Neuronal stem cell (in vitro differentiated cells): ENCODE results near the gene TTC39C.

ENCODE experiments used
- DNase-seq: peaks from one replicate; pipeline ENCODE4 v3.0.0-alpha.2; 2013; ENCODE audit warnings: low spot score
- H2AFZ ChIP-seq: one replicate; pipeline ENCODE4 v1.6.1; 2013; ENCODE audit warnings: mild to moderate bottlenecking, low read length, inconsistent platforms
- H2AK5ac ChIP-seq: 2 replicates; pipeline ENCODE4 v1.6.1; 2013; ENCODE audit warnings: low read depth, mild to moderate bottlenecking, inconsistent platforms, low read length, moderate library complexity, mixed read lengths
- H2BK120ac ChIP-seq: 2 replicates; pipeline ENCODE4 v1.6.1; 2013; ENCODE audit warnings: low read depth, mild to moderate bottlenecking, inconsistent platforms, low read length, moderate library complexity, mixed read lengths
- H2BK12ac ChIP-seq: one replicate; pipeline ENCODE4 v1.6.1; 2013; ENCODE audit warnings: low read length, inconsistent platforms
- H2BK15ac ChIP-seq: 2 replicates; pipeline ENCODE4 v1.6.1; 2013; ENCODE audit warnings: mild to moderate bottlenecking, low read length, inconsistent platforms, mixed read lengths
- H2BK5ac ChIP-seq: one replicate; pipeline ENCODE4 v1.6.1; 2013; ENCODE audit warnings: inconsistent platforms, mild to moderate bottlenecking, low read length, moderate library complexity
- H3K14ac ChIP-seq: one replicate; pipeline ENCODE4 v1.6.1; 2013; ENCODE audit warnings: low read length, inconsistent platforms
- H3K18ac ChIP-seq: 2 replicates; pipeline ENCODE4 v1.6.1; 2013; ENCODE audit warnings: low read length, inconsistent platforms
- H3K23ac ChIP-seq: 2 replicates; pipeline ENCODE4 v1.6.1; 2013; ENCODE audit warnings: low read depth, mild to moderate bottlenecking, mixed read lengths, low read length, inconsistent platforms; ENCODE audit not compliant: poor library complexity
- H3K27ac ChIP-seq: replicated peaks from 3 replicates; pipeline ENCODE4 v1.5.1; 2013; ENCODE audit warnings: low read length, inconsistent platforms
- H3K27me3 ChIP-seq, 3 experiments: 2 replicates each; pipeline ENCODE4 v1.6.1; 2013; ENCODE audit warnings: low read length in 3 of 3, mild to moderate bottlenecking in 2 of 3, inconsistent platforms in 1 of 3, low read depth in 1 of 3, mixed read lengths in 1 of 3, moderate library complexity in 1 of 3; ENCODE audit not compliant: control insufficient read depth in 3 of 3, insufficient read depth in 3 of 3
- H3K36me3 ChIP-seq, 2 donors: replicated peaks in 1 of 2; 2 replicates each; pipeline ENCODE4 v1.6.1; 2013; ENCODE audit warnings: low read length in 2 of 2; ENCODE audit not compliant: control insufficient read depth in 2 of 2, insufficient read depth in 2 of 2
- H3K4ac ChIP-seq: 2 replicates; pipeline ENCODE4 v1.6.1; 2013; ENCODE audit warnings: inconsistent platforms, mild to moderate bottlenecking, low read length, moderate library complexity
- H3K4me1 ChIP-seq, 2 donors: 1 replicate in 1 of 2; 2 replicates in 1 of 2; pipeline ENCODE4 v1.6.1; 2013; ENCODE audit warnings: low read length in 2 of 2, low read depth in 1 of 2; ENCODE audit not compliant: control insufficient read depth in 2 of 2, insufficient read depth in 1 of 2
- H3K4me2 ChIP-seq: one replicate; pipeline ENCODE4 v1.6.1; 2013; ENCODE audit warnings: mild to moderate bottlenecking, low read length, inconsistent platforms; ENCODE audit not compliant: insufficient read depth, poor library complexity, severe bottlenecking
- H3K4me3 ChIP-seq, 2 donors: 2 replicates each; pipeline ENCODE4 v1.5.1; 2013; ENCODE audit warnings: low read length in 2 of 2, mild to moderate bottlenecking in 2 of 2, inconsistent platforms in 1 of 2, moderate library complexity in 1 of 2
- H3K79me1 ChIP-seq: one replicate; pipeline ENCODE4 v1.6.1; 2013; ENCODE audit warnings: low read depth, mild to moderate bottlenecking, inconsistent platforms, low read length, moderate library complexity
- H3K9ac ChIP-seq: one replicate; pipeline ENCODE4 v1.6.1; 2013; ENCODE audit warnings: mild to moderate bottlenecking, low read depth, low read length, inconsistent platforms; ENCODE audit not compliant: poor library complexity
- H3K9me3 ChIP-seq, 2 donors: replicated peaks in 1 of 2; 2 replicates each; pipeline versions ENCODE3 to v1.6.1; 2013; ENCODE audit warnings: low read length in 2 of 2, mild to moderate bottlenecking in 2 of 2, inconsistent platforms in 1 of 2, low read depth in 1 of 2, mixed read lengths in 1 of 2, moderate library complexity in 1 of 2; ENCODE audit not compliant: control insufficient read depth in 2 of 2, insufficient read depth in 1 of 2
- H4K8ac ChIP-seq: one replicate; pipeline ENCODE4 v1.6.1; 2013; ENCODE audit warnings: low read depth, mild to moderate bottlenecking, inconsistent platforms, low read length, moderate library complexity
- H4K91ac ChIP-seq: one replicate; pipeline ENCODE4 v1.6.1; 2013; ENCODE audit warnings: low read length, low read depth, mild to moderate bottlenecking, inconsistent platforms; ENCODE audit not compliant: poor library complexity
- WGBS, 2 donors: extraction: QIAGEN DNeasy Blood & Tissue Kit; methylation state at CpG; one replicate each; pipeline ENCODE4 v1.1.7; 2013; ENCODE audit warnings: missing lambda C conversion rate in 2 of 2, mixed read lengths in 1 of 2; ENCODE audit not compliant: insufficient read length in 2 of 2, insufficient replicate concordance in 1 of 2; ENCODE audit errors: extremely low coverage in 2 of 2; 5-methylcytosine and 5-hydroxymethylcytosine counted together

The TTC39C gene

GRCh38 chr18:24009246-24009645 is 5.3 kb upstream of the TTC39C start:
- Histone ChIP-seq H4K91ac (no peak overlapping the region), H3K9me3 (no peaks in the 10 kb centered on the region), H3K4ac (no peak overlapping the region), H3K4me1 (peaks cover 0 to 2% of the 10 kb centered on the region in 2 donors), H3K36me3 (no peaks in the 10 kb centered on the region), H2BK12ac (no peak overlapping the region), H2AFZ (no peak overlapping the region), H3K23ac (no peak overlapping the region), H2BK15ac (no peak overlapping the region), H2AK5ac (no peak overlapping the region), H3K27me3 (peaks cover 0 to 70% (median 0%) of the 10 kb centered on the region in 3 experiments), H3K18ac (no peak overlapping the region), H3K79me1 (no peaks in the 10 kb centered on the region), H2BK120ac (no peak overlapping the region), H4K8ac (no peak overlapping the region), H3K14ac (no peak overlapping the region), H3K4me2 (no peak overlapping the region), H3K9ac (no peak overlapping the region), H3K27ac (no peak overlapping the region), H3K4me3 (no peak overlapping the region), H2BK5ac (no peak overlapping the region)
- no CpG with 5 or more reads among the region's 1 CpG for WGBS, 2 donors
- DNase-seq, result no peak

GRCh38 chr18:24009651-24010333 is 4.8 kb upstream of the TTC39C start:
- H3K9me3 ChIP-seq, result no peaks in the 10 kb centered on the region
- H2AK5ac ChIP-seq, result no peak overlapping the region
- no peaks in the 10 kb centered on the region for H3K36me3 ChIP-seq
- H4K91ac ChIP-seq, result no peak overlapping the region
- H3K18ac ChIP-seq, result no peak overlapping the region
- H3K79me1 ChIP-seq, result peaks cover 1% of the 10 kb centered on the region
- H2BK120ac ChIP-seq, result no peak overlapping the region
- H3K9ac ChIP-seq, result no peak overlapping the region
- no peak overlapping the region for H4K8ac ChIP-seq
- no peak overlapping the region for H3K27ac ChIP-seq
- no peak for DNase-seq
- H3K4me3 ChIP-seq, result no peak overlapping the region
- no peak overlapping the region for H3K4me2 ChIP-seq
- no peak overlapping the region for H3K4ac ChIP-seq
- peaks cover 0 to 2% of the 10 kb centered on the region in 2 donors for H3K4me1 ChIP-seq
- H3K14ac ChIP-seq, result no peak overlapping the region
- WGBS, 2 donors, result no CpG with 5 or more reads among the region's 7 CpGs
- no peak overlapping the region for H2AFZ ChIP-seq
- H2BK12ac ChIP-seq, result no peak overlapping the region
- H2BK15ac ChIP-seq, result no peak overlapping the region
- peaks cover 0 to 68% (median 0%) of the 10 kb centered on the region in 3 experiments for H3K27me3 ChIP-seq
- no peak overlapping the region for H2BK5ac ChIP-seq
- H3K23ac ChIP-seq, result no peak overlapping the region

DNA sequence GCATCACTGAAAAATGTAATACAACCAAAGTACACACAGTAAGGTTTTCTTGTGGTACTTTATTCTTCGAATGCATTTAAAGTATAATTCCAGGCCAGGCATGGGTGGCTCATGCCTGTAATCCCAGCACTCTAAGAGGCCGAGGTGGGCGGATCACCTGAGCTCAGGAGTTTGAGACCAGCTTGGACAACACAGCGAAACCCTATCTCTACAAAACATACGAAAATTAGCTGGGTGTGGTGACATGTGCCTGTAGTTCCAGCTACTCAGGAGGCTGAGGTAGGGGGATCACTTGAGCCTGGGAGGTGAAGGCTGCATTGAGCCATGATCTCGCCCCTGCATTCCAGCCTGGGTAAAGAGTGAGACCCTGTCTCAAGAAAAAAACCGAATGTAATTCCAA is 3.9 kb upstream of the TTC39C start:
- H3K9me3 ChIP-seq, result no peaks in the 10 kb centered on the region
- peaks cover 2% of the 10 kb centered on the region for H3K79me1 ChIP-seq
- H3K36me3 ChIP-seq, result no peaks in the 10 kb centered on the region
- H3K18ac ChIP-seq, result no peak overlapping the region
- no peak overlapping the region for H2AFZ ChIP-seq
- H2BK12ac ChIP-seq, result no peak overlapping the region
- H2BK15ac ChIP-seq, result no peak overlapping the region
- H3K4me3 ChIP-seq, result no peak overlapping the region
- no peak overlapping the region for H3K14ac ChIP-seq
- H3K4ac ChIP-seq, result no peak overlapping the region
- H3K27me3 ChIP-seq, result peaks cover 0 to 65% (median 0%) of the 10 kb centered on the region in 3 experiments
- no peak overlapping the region for H4K91ac ChIP-seq
- H4K8ac ChIP-seq, result no peak overlapping the region
- H3K4me2 ChIP-seq, result no peak overlapping the region
- no peak overlapping the region for H3K27ac ChIP-seq
- peaks cover 0 to 2% of the 10 kb centered on the region in 2 donors for H3K4me1 ChIP-seq
- no peak overlapping the region for H3K9ac ChIP-seq
- no peak overlapping the region for H3K23ac ChIP-seq
- no peak for DNase-seq
- no peak overlapping the region for H2BK120ac ChIP-seq
- no peak overlapping the region for H2BK5ac ChIP-seq
- no CpG with 5 or more reads among the region's 7 CpGs for WGBS, 2 donors
- H2AK5ac ChIP-seq, result no peak overlapping the region

- Histone ChIP-seq H4K91ac (no peak overlapping the region), H3K79me1 (peaks cover 2% of the 10 kb centered on the region), H3K14ac (no peak overlapping the region), H3K36me3 (no peaks in the 10 kb centered on the region), H3K9ac (no peak overlapping the region), H3K27me3 (peaks cover 0 to 65% (median 0%) of the 10 kb centered on the region in 3 experiments), H2AK5ac (no peak overlapping the region), H3K23ac (no peak overlapping the region), H3K9me3 (no peaks in the 10 kb centered on the region), H2BK12ac (no peak overlapping the region), H3K4me3 (no peak overlapping the region), H3K4ac (no peak overlapping the region), H3K4me2 (no peak overlapping the region), H2BK5ac (no peak overlapping the region), H2BK15ac (no peak overlapping the region), H2AFZ (no peak overlapping the region), H3K27ac (no peak overlapping the region), H2BK120ac (no peak overlapping the region), H3K18ac (no peak overlapping the region), H3K4me1 (peaks cover 2 to 7% of the 10 kb centered on the region in 2 donors), H4K8ac (no peak overlapping the region)
- no peak for DNase-seq
- WGBS, 2 donors, result no CpG with 5 or more reads among the region's 5 CpGs
Measured at GRCh38 chr18:24011123-24011917, 3.2 kb upstream of the TTC39C start.
